Left colon (tissue), 2 donors: ENCODE results near the gene BTLA. TPM values are rescaled to one million over a fixed set of nuclear protein-coding genes. Genes with fewer than 3 reads are reported as not detected.

Experiments used
- ATAC-seq: fragments of 200-7000 bp; cut with Tn5 transposase; one replicate; pipeline ENCODE4 v1.9.1; 2020; ENCODE audit warnings: mild to moderate bottlenecking, moderate library complexity
- DNase-seq, 2 donors: peaks; one replicate each; pipeline ENCODE4 v3.0.0-alpha.2; 2020
- intact Hi-C, 2 donors: fragments of 100-400 bp; cut with DNase I in 1 of 2; cut with micrococcal nuclease in 1 of 2; formaldehyde crosslinking; loops; one replicate each; pipeline versions ENCODE4 v1.11.2 to v1.14.0; 2022; cut with DNase I, micrococcal nuclease
- total RNA-seq, 2 donors: library from RNA; stranded (reverse); fragmentation: NEBNext Ultra II Directional; extraction: Animal tissue kit (Norgen Biotek cat#: 25700); gene quantifications; one replicate each; pipeline ENCODE4 v1.2.1, GENCODE V29; 2021
- donor health status: DM: no; HTN: no; CAD: no.
- donor health status: DM: yes; HTN: yes; CAD: no.

BTLA gene
- total RNA-seq, 2 donors from 2014 or later, result 0.27 to 1.2 TPM

GRCh38 chr3:112415390-112415789, 83.9 kb downstream of the BTLA start:
- intact Hi-C loops, result no loop called here
- DNase-seq, result no peak
- ATAC-seq, result no peak

Other genes starting within 250 kb of the BTLA start
- gene SLC9C1, start 205.3 kb downstream of the BTLA start, total RNA-seq, result under 1 TPM; 0.43 to 0.45 TPM
- 1 to 10 TPM; 4.6 to 4.9 TPM for gene CD200, start 166.3 kb downstream of the BTLA start, total RNA-seq
- 10 to 100 TPM; 52.9 to 55.1 TPM for gene ATG3, start 62.5 kb upstream of the BTLA start, total RNA-seq
- gene SLC35A5, start 62.6 kb upstream of the BTLA start, total RNA-seq, result 10 to 100 TPM; 32.8 to 35.6 TPM
- 10 to 100 TPM in 1 of 2 donors, 1 to 10 TPM in 1; 9.4 to 23.9 TPM for gene CCDC80, start 141.7 kb upstream of the BTLA start, total RNA-seq